ENCODE results near the gene SPOCD1.
"Not testable (repeated sequence)": the region's sequence is repeated elsewhere in the genome, so short reads cannot be mapped to it uniquely, and the experiment has no call there.

SPOCD1 gene

GRCh38 chr1:31828926-31829690 is 13.3 kb upstream of the SPOCD1 start:
- no peak for DNase-seq (ENCODE audit: low read depth)

- no peak for DNase-seq (ENCODE audit: low read depth)
Measured at GRCh38 chr1:31828341-31828740, 12.5 kb upstream of the SPOCD1 start.

GRCh38 chr1:31823780-31824179 is 8.0 kb upstream of the SPOCD1 start:
- no peak for DNase-seq (ENCODE audit: low read depth)

- DNase-seq (ENCODE audit: low read depth), result no peak
Measured at GRCh38 chr1:31822766-31823165, 6.9 kb upstream of the SPOCD1 start.

GRCh38 chr1:31820196-31820595 is 4.4 kb upstream of the SPOCD1 start:
- not testable (repeated sequence) for DNase-seq (ENCODE audit: low read depth)

GRCh38 chr1:31818206-31818605 is 2.4 kb upstream of the SPOCD1 start:
- DNase-seq (ENCODE audit: low read depth), result no peak

GRCh38 chr1:31816947-31817346 is 1.1 kb upstream of the SPOCD1 start:
- not testable (repeated sequence) for DNase-seq (ENCODE audit: low read depth)

- not testable (repeated sequence) for DNase-seq (ENCODE audit: low read depth)
Measured at GRCh38 chr1:31816501-31816900, 679 bp upstream of the SPOCD1 start.

GRCh38 chr1:31815307-31815645 is 546 bp downstream of the SPOCD1 start:
- DNase-seq (ENCODE audit: low read depth), result no peak

- no peak for DNase-seq (ENCODE audit: low read depth)
Measured at GRCh38 chr1:31814631-31815306, 1.1 kb downstream of the SPOCD1 start.

- no peak for DNase-seq (ENCODE audit: low read depth)
Measured at GRCh38 chr1:31814041-31814511, 1.7 kb downstream of the SPOCD1 start.

GRCh38 chr1:31812158-31812829 is 3.5 kb downstream of the SPOCD1 start:
- DNase-seq (ENCODE audit: low read depth), result no peak

- no peak for DNase-seq (ENCODE audit: low read depth)
Measured at GRCh38 chr1:31811605-31812004, 4.2 kb downstream of the SPOCD1 start.

- DNase-seq (ENCODE audit: low read depth), result no peak
Measured at GRCh38 chr1:31809698-31810097, 6.1 kb downstream of the SPOCD1 start.

GRCh38 chr1:31807273-31808048 is 8.4 kb downstream of the SPOCD1 start:
- no peak for DNase-seq (ENCODE audit: low read depth)

- DNase-seq (ENCODE audit: low read depth), result no peak
Measured at GRCh38 chr1:31805318-31805717, 10.5 kb downstream of the SPOCD1 start.

- no peak for DNase-seq (ENCODE audit: low read depth)
Measured at GRCh38 chr1:31804098-31804497, 11.7 kb downstream of the SPOCD1 start.

- DNase-seq (ENCODE audit: low read depth), result no peak
Measured at GRCh38 chr1:31803610-31804009, 12.2 kb downstream of the SPOCD1 start.

- DNase-seq (ENCODE audit: low read depth), result no peak
Measured at GRCh38 chr1:31802190-31803150, 13.4 kb downstream of the SPOCD1 start.

GRCh38 chr1:31801458-31801857 is 14.4 kb downstream of the SPOCD1 start:
- DNase-seq (ENCODE audit: low read depth), result no peak

- no peak for DNase-seq (ENCODE audit: low read depth)
Measured at GRCh38 chr1:31800674-31800967, 15.2 kb downstream of the SPOCD1 start.

Measured in activated gamma-delta T cell treated with anti-CD3 and anti-CD28 coated beads, Interleukin-2, amount 50 U/mL, for 16 hours (primary cell).